ENCODE data around the gene CCN2.
"Not testable (repeated sequence)": the region's sequence is repeated elsewhere in the genome, so short reads cannot be mapped to it uniquely, and the experiment has no call there.

Gene CCN2

GRCh38 chr6:131908787-131909186 lies 42.4 kb downstream of the CCN2 start:
- not testable (repeated sequence) for DNase-seq

GRCh38 chr6:131903734-131904133 lies 47.4 kb downstream of the CCN2 start:
- not testable (repeated sequence) for DNase-seq

GRCh38 chr6:131901326-131901873 lies 49.8 kb downstream of the CCN2 start:
- not testable (repeated sequence) for DNase-seq

GRCh38 chr6:131900231-131900630 lies 50.9 kb downstream of the CCN2 start:
- no peak for DNase-seq

- DNase-seq: no peak
Observed at GRCh38 chr6:131898718-131899117, 52.5 kb downstream of the CCN2 start.

Measured in NCI-H1092 (cell line).